Pulmonary artery endothelial cell (primary cell): ENCODE measurements around the gene SCN9A. TPM values are rescaled to one million over a fixed set of nuclear protein-coding genes. Genes with fewer than 3 reads are reported as not detected.
"Not testable (repeated sequence)": the region's sequence is repeated elsewhere in the genome, so short reads cannot be mapped to it uniquely, and the experiment has no call there.

ENCODE experiments used
- DNase-seq: peaks from one replicate; pipeline ENCODE4 v3.0.0-alpha.2; 2011; ENCODE audit warnings: low read depth, low spot score
- total RNA-seq: library from RNA; depleted of rRNA; stranded (reverse); fragments of >200 nt; gene quantifications from 2 replicates; pipeline ENCODE4 v1.2.3, GENCODE V29; 2014

Gene SCN9A
- total RNA-seq, 1 donor from 2014 or later, result 0.33 TPM

DNA sequence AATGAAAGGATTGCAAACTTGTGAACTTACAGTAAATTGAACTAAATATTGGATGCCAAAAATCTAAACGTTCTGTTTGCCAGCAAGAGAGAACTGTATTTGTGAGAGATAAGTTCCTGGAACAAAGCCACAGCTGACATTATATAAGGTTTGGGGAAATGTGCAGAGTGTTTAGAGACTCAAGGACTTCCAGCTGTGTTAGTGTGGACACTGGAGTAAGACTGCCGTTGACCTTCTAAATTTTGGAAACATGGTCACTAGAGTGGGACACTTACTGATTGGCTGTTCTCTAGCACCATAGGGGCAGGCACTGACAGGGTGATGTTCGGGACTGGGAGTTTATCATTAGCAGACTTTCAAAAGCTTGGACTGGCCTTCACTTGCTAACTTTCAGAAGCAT lies 40.5 kb downstream of the SCN9A start:
- no peak for DNase-seq

DNA sequence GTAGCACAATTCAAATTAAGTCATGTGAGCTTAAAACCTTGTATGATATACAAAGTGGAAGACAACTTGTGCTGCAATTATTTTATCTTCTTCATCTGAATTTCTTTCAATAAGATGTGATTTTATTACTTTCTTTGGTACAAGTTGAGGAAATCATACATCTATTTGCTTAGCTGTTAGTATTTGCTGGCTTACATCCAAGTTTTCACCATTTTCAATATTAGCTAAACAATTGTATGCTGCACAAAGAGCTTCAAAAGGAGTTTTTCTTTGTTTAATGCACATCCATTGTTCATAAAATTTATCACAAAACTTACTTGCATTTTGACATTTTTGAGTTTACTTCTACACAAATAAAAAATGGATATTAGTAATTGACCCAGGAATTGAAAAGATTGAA lies 40.9 kb downstream of the SCN9A start:
- DNase-seq, result no peak

DNA sequence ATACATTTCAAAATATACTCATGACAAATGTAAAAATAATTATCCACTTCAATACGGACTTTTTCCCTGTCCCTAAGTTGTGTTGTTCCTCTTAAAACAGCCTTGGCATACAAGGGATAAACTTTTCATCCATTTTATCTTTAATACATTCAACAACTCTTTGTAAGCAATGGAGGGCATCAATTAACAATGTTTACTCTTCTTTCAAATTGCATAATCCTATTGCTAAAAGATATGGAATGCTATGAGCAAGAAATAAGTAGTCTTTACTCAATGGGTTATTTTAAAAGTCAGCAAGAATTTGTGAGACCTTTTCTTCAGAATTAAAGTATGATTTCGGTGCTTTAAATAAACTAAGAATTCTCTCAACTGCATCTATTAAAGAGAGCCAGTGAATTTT lies 41.9 kb downstream of the SCN9A start:
- DNase-seq, result no peak

DNA sequence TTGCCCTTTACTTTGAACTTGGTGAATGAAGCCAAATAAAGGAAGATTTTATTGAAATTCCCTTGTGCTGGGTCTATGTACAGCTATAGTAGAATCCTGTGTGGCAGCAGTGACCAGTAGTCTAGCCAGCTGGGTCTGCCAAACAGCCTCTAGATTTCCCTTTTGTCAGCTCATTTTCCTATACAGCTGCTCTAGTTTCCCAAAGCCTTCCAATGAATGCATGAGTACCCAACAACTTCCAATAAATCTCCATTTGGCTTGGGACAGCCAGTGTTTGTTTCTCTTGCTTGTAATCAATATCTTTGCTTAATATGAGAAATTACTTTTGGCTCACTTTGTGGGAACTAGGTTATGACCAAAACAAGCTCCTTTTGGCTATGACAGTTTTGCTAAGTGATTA lies 43.6 kb downstream of the SCN9A start:
- no peak for DNase-seq

DNA sequence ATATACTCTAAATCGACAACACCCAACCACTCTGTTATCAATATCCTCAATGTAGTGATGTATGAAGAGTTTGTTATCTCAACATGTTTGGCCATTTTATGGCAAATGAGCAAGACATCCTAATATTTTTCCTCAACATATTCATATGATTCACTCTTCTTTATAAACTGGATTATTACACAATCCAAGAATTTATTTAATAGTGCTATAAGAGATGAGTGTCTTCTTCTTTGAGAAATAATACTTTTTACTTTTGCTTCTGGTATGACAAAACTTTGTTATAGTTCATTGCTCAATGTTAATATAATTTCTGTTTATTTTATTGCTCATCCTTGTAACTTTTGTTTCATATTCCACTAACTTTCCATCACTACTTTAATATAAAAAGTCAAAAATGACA lies 44.3 kb downstream of the SCN9A start:
- no peak for DNase-seq

DNA sequence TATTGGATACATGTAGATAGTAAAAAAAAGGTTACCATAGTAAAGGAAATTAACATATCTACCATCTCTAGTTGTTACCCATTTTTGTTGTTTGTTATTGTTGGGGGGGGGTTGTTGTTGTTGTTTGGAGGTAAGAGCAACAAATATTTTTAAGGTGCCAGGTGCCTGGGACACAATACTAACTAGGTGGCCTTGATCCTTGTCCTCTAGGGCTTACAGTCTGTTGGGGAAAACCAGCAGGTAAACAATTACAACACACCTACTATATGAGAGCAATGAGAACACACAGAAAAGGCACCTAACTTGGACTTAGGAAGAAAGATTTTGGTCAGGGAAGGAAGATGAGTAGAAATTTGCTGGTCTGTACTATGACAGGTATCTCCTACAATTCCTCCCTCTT lies 46.3 kb downstream of the SCN9A start:
- DNase-seq, result no peak

DNA sequence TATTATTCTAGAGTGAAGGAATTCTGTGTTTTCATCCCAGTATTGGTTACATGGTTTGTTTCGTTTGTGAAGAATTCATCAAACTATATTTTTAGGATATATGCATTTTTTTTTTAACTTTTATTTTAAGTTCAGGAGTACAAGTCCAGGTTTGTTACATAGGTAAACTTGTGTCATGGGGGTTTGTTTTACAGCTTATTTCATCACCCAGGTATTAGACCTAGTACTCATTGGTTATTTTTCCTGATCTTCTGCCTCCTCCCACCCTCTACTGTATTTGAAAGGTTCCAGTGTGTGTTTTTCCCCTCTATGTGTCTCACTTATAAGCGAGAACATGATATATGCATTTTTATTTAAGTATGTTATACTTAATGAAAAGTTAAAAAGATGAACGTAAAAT lies 47.6 kb downstream of the SCN9A start:
- DNase-seq, result no peak

DNA sequence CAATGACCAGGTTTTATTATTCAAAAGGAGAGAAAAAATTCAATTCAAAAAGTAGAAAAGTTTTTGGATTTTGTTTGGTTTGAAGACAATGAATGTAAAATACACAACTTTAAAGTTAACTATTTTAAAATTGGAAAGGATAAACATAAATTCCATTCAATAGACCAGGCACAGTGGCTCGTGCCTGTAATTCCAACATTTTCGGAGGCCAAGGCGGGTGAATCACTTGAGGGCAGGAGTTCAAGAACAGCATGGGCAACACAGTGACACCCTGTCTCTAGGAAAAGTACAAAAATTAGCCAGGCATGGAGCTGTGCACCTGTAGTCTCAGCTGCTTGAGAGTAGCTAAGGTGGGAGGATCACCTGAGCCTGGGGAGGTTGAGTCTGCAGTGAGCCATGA lies 54.7 kb downstream of the SCN9A start:
- DNase-seq, result no peak

DNA sequence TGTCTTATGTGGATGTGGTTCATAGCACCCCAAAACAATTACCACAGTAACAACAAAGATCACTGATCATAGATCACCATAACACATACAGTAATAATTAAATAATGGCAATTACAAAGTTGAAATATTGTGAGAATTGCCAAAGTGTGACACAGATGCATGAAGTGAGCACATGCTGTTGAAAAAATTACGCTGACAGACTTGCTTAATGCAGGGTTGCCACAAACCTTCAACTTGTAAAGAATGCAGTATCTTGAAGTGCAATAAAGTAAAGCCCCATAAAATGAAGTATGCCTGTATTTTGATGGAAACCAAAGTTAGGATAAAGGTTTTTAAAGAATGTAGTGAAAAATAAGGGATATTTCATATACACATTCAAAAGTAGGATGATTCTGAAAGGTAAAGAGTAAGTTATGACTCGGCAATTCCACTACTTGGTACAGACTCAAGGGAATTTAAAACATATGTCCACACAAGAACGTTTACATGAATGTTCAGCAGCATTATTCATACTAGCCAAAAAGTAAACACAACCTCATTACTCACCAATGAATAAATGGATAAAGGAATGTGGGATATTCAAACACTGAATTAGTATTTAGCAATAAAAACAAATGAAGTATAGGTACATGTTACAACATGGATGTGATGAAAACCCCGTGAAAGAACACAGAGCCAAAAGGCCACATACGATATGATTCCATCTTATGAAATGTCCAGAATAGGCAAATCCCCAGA lies 61.6 kb downstream of the SCN9A start:
- no peak for DNase-seq

DNA sequence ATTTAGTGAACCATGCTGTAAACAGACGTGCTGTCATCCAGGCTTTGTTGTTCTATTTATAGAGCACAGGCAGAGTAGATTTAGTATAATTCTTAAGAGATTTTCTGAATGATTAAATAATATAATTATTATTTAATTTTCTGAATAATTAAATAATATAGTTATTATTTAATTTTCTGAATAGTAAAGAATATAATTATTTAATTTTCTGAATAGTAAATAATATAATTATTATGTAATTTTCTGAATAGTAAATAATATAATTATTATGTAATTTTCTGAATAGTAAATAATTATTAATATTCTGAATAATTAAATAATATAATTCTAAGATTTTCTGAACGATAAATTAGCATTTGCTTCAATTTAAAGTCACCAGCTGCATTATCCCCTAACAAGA lies 62.9 kb downstream of the SCN9A start:
- DNase-seq, result not testable (repeated sequence)

DNA sequence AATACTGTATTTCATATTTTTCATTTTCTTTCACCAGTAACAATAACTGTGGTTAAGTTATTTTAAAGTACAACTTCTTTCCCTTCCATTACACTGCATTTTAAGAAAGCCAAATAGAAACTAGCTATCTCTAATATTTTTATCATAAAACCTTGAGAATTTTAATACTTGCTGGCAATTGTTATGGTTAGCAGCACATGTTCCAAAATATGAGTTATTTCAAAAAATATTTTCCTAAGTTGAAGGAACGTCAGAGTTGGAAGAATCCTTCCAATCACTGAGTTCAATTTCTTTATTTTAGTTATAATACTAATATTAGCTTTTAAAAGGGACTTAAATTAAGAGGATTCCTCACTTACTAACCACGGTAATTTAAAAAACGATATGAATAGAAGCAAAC lies 68.4 kb downstream of the SCN9A start:
- DNase-seq, result no peak

DNA sequence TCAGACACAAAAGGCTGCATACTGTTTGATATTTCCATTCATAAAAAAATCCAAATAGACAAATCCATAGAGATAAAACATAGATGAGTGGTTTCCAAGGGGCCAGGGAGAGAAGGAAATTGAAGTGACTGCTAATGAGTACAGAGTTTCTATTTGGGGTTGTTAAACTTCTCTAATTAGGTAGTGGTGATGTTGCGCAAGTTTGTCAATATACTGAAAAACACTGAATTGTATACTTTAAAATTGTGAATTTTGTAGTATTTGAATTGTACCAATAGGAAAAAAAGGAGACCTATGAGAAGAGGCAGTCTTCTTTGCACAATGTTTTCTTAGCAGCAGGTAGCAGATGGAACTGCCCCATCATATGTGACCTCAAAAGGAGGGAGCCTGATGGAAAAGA lies 71.1 kb downstream of the SCN9A start:
- no peak for DNase-seq

DNA sequence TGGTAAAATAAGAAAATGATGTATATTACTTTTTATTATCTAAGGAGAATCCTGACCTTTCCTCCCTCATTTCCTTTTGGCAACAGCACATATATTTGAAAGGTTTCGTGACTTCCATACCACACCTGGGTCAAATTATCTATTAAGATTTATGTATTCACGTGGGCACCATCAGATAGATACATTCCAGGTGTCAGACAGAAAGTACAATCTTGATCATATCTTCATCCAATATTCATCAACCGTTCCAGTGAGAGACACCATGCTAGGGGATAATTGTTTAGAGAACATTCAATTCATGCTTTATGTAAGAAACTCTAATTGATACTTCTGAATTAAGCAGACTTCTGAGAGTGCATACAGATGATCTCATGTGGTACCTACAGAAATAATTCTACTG lies 73.7 kb downstream of the SCN9A start:
- no peak for DNase-seq

DNA sequence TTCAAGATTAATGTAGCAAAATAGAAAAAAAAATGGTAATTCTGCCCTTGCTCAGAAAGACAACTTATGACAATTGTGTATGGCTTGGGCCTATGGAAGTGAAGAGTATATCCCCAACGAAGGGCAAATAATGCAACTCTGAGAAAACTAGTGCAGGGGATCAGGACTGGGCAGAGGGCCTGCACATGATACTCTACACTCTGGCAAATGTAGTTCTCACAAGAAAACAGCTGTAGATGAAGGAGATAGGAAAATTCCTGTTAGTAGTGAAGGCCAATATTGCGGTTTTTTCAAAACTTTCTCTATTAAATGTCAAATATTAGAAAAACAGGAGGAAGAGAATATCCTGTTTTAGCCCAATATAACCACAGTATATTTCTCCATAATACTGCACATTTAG lies 77.8 kb downstream of the SCN9A start:
- no peak for DNase-seq

DNA sequence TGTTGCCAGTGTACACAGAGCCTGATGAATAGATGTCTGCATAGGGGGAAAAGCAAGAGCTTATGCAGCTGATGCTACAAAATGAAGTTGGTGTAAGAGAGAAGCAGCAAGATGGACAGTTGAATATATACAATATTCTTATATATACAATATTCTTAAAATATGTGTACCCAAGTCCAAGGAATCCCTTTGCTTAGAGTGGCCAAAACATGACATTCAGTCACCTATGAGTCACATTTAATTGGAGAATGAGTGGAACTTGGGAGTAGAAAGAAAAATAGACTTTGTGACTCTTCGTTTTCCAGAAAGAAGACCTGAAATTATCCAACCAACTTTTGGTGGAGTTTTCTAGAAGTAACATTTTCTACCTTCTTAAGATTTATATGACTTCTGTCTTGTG lies 81.8 kb downstream of the SCN9A start:
- DNase-seq, result no peak

DNA sequence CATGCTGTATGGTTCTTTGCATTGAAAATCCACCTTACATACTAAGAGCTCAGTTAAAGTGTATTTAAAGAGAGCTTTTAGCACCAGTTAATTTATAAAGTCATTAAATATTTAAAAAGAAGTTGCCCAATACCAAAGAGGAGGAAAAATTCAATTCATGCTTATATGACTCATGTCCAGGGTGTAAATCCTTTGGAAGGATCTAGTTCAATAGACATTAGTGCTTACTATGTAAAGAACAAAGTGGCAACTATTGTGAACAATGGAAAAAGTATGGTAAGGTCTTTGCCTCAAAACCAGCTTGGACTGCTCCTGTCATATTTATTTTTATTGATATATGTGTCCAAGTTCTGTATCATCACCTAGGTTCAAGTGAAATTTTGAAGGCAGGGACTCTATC lies 90.5 kb downstream of the SCN9A start:
- DNase-seq, result no peak

DNA sequence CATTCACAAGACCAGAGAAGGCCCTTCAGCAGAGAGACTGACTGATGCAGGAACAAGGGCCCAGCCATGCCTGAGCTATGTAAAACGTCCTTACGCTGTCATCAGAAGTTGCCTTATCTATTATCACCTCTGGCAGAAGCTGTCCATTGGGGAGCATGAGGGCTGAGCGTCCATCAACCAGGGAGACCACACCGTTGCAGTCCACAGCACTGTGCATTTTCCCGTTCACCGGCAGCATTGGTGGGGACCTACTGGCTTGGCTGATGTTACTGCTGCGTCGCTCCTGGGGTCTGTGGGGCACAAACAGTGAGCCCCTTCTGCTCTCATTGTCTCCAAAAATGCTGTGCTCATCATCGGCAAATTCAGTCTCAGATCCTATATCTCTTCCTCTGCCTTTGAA lies 91.4 kb downstream of the SCN9A start:
- DNase-seq, result no peak

DNA sequence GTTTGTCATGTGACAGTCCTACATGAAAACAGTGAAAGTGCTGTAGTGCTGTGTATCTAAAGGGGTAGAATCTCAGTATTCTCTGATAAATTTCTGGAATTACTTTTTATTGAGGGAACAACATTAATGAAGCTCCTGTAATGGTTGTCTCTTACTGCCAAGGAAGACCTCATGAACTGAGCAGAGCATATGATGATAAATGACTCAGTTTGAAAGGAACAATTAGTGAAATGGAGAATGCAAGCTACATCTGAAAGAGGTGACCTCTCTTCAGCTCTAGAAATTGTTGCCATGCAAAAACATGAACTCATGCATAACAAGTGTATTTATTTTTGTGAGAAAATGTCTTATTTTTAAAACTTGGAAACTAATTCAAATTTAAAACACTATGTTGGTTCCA lies 93.6 kb downstream of the SCN9A start:
- no peak for DNase-seq

DNA sequence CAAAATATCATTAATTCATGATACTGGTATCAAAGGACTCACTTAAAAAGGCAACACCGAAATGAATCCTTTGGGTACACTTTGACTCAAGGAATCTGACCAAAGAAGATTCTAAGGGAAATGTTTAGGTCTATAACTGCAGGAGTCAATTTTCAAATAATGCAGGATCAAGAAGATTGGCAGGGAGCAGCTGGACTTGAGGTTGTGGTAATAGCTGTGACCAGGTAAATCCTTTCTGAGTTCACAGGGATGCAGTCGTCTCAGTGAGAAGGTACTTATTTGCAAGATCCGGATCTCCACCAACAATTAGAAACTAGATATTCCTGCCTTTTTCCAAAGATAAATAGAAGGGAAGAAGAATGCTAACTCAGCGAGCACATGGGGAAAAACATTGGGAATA lies 96.9 kb downstream of the SCN9A start:
- DNase-seq, result no peak

DNA sequence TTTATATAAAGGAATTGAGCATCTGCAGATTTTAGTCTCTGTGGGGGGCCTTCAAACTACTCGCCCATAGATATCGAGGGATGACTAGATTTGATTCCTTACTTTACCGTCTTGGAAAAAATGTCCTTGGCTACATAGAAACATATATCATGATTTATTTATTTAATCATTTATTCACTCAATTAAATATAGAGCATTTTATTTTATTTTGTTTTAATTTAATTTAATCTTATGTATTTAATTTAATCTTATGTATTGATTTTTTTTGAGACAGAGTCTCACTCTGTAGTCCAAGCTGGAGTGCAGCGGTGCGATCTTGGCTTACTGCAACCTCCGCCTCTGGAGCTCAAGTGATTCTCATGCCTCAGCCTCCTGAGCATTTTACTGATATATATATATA lies 105.4 kb downstream of the SCN9A start:
- no peak for DNase-seq

DNA sequence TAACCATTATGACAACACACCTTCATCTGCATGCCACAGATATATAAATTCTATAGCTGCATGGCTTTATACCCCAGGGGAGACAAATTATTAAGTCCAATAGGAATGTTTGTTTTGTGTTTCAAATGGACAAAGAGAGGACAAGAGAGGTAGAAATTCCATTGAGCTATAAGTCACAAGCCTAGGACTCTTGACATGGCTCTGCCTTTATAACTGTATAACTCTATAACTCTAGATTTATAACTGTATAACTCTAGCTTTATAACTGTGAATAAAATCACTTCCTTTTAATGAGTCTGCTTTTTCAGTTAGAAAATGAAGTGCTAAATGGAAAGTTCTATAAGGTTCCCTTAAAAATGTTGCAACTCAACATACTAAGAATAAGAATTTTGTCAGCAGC lies 106.4 kb downstream of the SCN9A start:
- no peak for DNase-seq

DNA sequence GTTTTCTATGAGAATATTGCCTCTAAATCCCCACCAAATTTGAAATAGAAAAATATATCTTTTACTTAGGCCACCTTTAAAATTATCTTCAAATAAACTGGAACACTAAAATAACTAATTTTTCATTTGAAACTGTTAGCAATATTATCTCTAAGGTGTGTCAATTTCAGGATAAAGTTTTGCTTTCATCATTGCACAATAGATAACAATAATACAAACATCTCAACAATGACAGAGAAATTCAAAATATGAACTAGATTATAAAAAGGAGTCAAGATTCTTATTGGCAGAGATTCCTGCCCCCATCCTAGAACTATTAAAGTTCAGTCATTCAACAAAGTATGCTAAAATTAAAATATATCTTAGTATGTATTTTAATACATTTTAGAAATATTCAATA lies 117.9 kb downstream of the SCN9A start:
- DNase-seq, result no peak

DNA sequence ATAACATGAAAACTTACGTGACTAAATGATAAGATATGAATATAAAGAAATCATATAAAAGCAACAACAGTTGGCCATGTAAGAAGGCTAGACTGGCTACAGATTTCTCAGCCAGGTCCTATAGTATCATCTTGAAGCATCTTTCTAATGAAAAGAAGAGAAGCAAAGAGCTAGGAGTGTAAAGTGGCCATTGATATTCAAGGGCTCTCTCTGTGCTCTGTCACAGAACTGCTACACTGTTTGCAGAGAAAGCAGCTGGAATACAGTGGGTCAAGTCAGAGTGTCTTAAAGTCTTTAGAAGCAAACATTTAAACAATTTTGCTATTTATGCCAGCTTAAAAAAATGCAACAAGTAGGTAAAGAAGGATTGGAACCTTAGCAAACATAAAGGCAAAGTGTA lies 118.8 kb downstream of the SCN9A start:
- DNase-seq, result no peak

DNA sequence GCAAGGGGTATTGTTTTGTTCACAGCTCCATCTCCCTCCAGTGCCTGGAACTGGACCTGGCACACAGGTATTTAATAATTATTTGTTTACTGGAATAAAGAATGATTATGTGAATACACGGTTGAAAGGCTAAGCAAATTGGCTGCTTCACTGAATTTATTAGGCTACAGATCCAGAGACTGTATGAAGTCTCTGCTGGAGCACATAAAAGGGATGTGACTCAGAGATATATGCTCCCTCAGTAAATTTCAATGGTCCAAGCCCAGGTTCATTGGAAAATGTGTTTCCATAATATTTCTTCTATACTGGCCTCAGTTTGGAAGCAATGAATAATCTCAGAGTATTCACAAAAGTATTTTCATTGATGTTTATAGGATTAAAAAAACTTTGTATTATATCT lies 126.4 kb downstream of the SCN9A start:
- DNase-seq, result no peak
